Astrocyte (in vitro differentiated cells and primary cell): ENCODE data around the gene CAMK1D.

Experiments
- EZH2 ChIP-seq: IDR thresholded peaks from 2 replicates; pipeline ENCODE4 v1.6.1; 2012; ENCODE audit warnings: mild to moderate bottlenecking, low read length, inconsistent platforms; ENCODE audit not compliant: insufficient read depth
- TF ChIP-seq, protein P1 (sequence below): IDR thresholded peaks from 2 replicates; pipeline ENCODE4 v1.5.1; 2011; ENCODE audit warnings: low read depth, mild to moderate bottlenecking, inconsistent platforms, low read length, moderate library complexity; ENCODE audit not compliant: insufficient read depth

DNA sequence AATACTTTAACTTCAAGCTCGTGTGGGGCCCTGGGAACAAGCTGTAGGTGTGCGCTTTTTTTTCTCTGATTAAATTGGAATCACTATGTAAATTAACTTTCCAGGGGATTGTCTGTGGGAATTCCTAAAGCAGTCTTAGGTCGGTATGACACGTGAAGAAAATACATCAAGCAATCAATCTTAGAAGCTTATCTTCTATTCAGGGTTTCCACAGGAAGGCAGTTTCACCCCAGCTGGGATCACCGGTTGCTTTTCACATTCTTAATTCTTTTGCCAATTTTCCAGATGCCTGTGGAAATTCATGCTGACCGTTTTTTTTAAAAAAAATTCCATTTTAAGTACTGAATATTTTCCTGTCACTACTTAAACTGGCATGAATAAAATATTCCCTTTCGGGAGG, 41.9 kb downstream of the CAMK1D start:
- TF ChIP-seq, protein P1, sequence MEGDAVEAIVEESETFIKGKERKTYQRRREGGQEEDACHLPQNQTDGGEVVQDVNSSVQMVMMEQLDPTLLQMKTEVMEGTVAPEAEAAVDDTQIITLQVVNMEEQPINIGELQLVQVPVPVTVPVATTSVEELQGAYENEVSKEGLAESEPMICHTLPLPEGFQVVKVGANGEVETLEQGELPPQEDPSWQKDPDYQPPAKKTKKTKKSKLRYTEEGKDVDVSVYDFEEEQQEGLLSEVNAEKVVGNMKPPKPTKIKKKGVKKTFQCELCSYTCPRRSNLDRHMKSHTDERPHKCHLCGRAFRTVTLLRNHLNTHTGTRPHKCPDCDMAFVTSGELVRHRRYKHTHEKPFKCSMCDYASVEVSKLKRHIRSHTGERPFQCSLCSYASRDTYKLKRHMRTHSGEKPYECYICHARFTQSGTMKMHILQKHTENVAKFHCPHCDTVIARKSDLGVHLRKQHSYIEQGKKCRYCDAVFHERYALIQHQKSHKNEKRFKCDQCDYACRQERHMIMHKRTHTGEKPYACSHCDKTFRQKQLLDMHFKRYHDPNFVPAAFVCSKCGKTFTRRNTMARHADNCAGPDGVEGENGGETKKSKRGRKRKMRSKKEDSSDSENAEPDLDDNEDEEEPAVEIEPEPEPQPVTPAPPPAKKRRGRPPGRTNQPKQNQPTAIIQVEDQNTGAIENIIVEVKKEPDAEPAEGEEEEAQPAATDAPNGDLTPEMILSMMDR = no peak
- TF ChIP-seq EZH2 = no peak
